Stimulated activated memory B cell treated with anti-CD40 and anti-IgM and Interleukin-4, amounts not matched to agents 10 μg/mL and 1 μg/mL and 100 μg/mL, for 72 hours (primary cell): ENCODE measurements around the gene CEP85.
"Not testable (repeated sequence)": the region's sequence is repeated elsewhere in the genome, so short reads cannot be mapped to it uniquely, and the experiment has no call there.

Experiments
- ATAC-seq: fragments of 150-1000 bp; cut with Tn5 transposase; 2 replicates; pipeline ENCODE4 v1.10.0; 2021
- H3K27ac Mint-ChIP-seq: one replicate; pipeline ENCODE4 v1.8.0; 2022; ENCODE audit warnings: mild to moderate bottlenecking, mixed read lengths
- H3K27me3 Mint-ChIP-seq: one replicate; pipeline ENCODE4 v1.8.0; 2022; ENCODE audit warnings: mixed read lengths
- H3K36me3 Mint-ChIP-seq: one replicate; pipeline ENCODE4 v1.8.0; 2022; ENCODE audit warnings: mixed read lengths
- H3K4me1 Mint-ChIP-seq: one replicate; pipeline ENCODE4 v1.8.0; 2022; ENCODE audit warnings: mixed read lengths
- H3K4me3 Mint-ChIP-seq: one replicate; pipeline ENCODE4 v1.8.0; 2022; ENCODE audit warnings: mild to moderate bottlenecking, moderate library complexity, mixed read lengths
- H3K9me3 Mint-ChIP-seq: one replicate; pipeline ENCODE4 v1.8.0; 2022; ENCODE audit warnings: mixed read lengths

Gene CEP85

DNA sequence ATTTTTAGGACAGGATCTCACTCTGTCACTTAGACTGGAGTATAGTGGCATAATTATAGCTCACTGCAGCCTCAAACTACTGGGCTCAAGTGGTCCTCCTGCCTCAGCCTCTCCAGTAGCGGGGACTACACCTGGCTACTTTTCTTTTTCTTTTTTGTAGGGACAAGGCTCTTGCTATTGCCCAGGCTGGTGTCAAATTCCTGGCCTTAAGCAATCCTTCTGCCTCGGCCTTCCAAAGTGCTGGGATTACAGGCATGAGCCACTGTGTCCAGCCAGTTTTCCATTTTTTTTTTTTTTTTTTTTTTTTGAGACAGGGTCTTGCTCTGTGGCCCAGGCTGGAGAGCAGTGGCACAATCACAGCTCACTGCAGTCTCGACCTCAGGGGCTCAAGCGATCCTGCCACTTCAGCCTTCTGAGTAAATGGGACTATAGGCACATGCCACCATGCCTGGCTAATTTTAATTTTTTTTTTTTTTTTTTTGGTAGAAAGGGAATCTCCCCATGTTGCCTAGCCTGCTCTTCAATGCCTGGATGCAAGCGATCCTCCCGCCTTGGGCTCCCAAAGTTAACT is 20.6 kb upstream of the CEP85 start:
- H3K4me1 Mint-ChIP-seq = no peaks in the 10 kb centered on the region
- H3K4me3 Mint-ChIP-seq = no peak overlapping the region
- H3K27ac Mint-ChIP-seq = no peak overlapping the region
- H3K36me3 Mint-ChIP-seq = no peaks in the 10 kb centered on the region
- no peaks in the 10 kb centered on the region for H3K9me3 Mint-ChIP-seq
- no peak for ATAC-seq
- H3K27me3 Mint-ChIP-seq = peaks cover 8% of the 10 kb centered on the region

GRCh38 chr1:26215246-26215645 is 18.8 kb upstream of the CEP85 start:
- Mint-ChIP-seq H3K27ac (no peak overlapping the region), H3K4me3 (no peak overlapping the region), H3K4me1 (no peaks in the 10 kb centered on the region)

DNA sequence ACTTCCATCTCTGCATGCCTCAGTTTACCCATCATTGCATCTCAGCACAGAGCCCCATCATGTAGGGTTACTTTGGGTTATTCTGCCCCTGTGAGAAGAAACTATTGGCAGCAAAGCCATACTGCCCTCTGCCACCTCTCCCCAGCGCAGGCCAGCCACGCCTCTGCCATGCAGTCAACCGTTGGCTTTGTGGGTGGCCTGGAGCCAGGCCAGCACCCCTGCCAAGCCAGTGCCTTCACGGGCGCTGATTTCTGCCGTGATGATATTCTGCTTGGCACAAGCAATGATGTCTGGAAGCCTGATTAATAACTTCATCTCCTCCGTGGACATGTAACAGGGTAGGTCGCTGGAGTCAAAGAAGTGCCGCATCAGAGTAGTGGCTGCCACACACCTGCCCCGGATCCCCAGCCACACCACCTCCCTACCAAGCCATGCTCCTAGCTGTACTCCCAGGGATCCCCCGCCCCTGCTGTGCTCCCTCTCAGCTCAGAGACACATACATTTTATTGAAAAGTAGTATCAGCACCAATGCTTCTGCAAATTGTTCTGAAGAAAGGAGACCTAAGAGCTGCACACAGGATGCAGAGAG is 15.0 kb upstream of the CEP85 start:
- H3K9me3 Mint-ChIP-seq = no peaks in the 10 kb centered on the region
- no peak overlapping the region for H3K4me3 Mint-ChIP-seq
- H3K36me3 Mint-ChIP-seq = no peaks in the 10 kb centered on the region
- ATAC-seq = no peak
- no peak overlapping the region for H3K27ac Mint-ChIP-seq
- peaks cover 35% of the 10 kb centered on the region for H3K27me3 Mint-ChIP-seq
- H3K4me1 Mint-ChIP-seq = no peaks in the 10 kb centered on the region

More at GRCh38 chr1:26215246-26215645, 18.8 kb upstream of the CEP85 start:
- H3K9me3 Mint-ChIP-seq = no peaks in the 10 kb centered on the region
- ATAC-seq = no peak
- H3K36me3 Mint-ChIP-seq = no peaks in the 10 kb centered on the region
- peaks cover 17% of the 10 kb centered on the region for H3K27me3 Mint-ChIP-seq

- no peak for ATAC-seq
- no peaks in the 10 kb centered on the region for H3K9me3 Mint-ChIP-seq
- H3K36me3 Mint-ChIP-seq = no peaks in the 10 kb centered on the region
- H3K27ac Mint-ChIP-seq = no peak overlapping the region
- H3K4me3 Mint-ChIP-seq = no peak overlapping the region
- H3K27me3 Mint-ChIP-seq = peaks cover 42% of the 10 kb centered on the region
- H3K4me1 Mint-ChIP-seq = peaks cover under 1% of the 10 kb centered on the region
Observed at GRCh38 chr1:26220199-26220912, 13.6 kb upstream of the CEP85 start.

GRCh38 chr1:26221094-26221493 is 12.9 kb upstream of the CEP85 start:
- peaks cover 49% of the 10 kb centered on the region for H3K27me3 Mint-ChIP-seq
- no peak overlapping the region for H3K27ac Mint-ChIP-seq
- no peak overlapping the region for H3K4me3 Mint-ChIP-seq
- H3K36me3 Mint-ChIP-seq = no peaks in the 10 kb centered on the region
- no peaks in the 10 kb centered on the region for H3K9me3 Mint-ChIP-seq
- peaks cover 7% of the 10 kb centered on the region for H3K4me1 Mint-ChIP-seq
- ATAC-seq = no peak

DNA sequence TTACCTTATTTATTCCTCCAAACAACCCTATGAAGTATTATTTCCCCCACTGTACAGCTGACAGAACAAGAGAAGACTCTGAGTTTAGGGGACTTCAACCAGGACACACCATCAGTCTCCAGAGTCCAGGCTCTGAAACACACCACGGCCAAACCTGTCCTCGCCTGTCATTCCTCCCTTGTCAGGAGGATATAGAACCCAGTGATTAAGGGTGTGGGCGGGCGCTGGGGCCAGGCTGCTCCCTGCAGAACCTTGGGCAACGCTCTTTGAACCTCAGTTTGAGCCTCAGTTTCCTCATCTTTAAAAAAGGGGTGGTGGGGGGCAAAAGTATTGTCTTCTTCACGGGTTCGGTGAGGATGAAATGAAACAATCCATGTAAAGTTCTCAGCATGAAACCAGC is 9.4 kb upstream of the CEP85 start:
- H3K36me3 Mint-ChIP-seq = no peaks in the 10 kb centered on the region
- H3K4me1 Mint-ChIP-seq = peaks cover 8% of the 10 kb centered on the region
- no peak overlapping the region for H3K27ac Mint-ChIP-seq
- peak overlapping the region; percentile 69 for H3K4me3 Mint-ChIP-seq
- no peaks in the 10 kb centered on the region for H3K9me3 Mint-ChIP-seq
- no peak for ATAC-seq
- peaks cover 45% of the 10 kb centered on the region for H3K27me3 Mint-ChIP-seq

GRCh38 chr1:26225033-26225831 is 8.8 kb upstream of the CEP85 start:
- ATAC-seq = peak; percentile 71
- H3K27me3 Mint-ChIP-seq = peaks cover 39% of the 10 kb centered on the region
- H3K4me3 Mint-ChIP-seq = peak overlapping the region; percentile 69
- H3K9me3 Mint-ChIP-seq = no peaks in the 10 kb centered on the region
- no peaks in the 10 kb centered on the region for H3K36me3 Mint-ChIP-seq
- no peak overlapping the region for H3K27ac Mint-ChIP-seq
- peaks cover 8% of the 10 kb centered on the region for H3K4me1 Mint-ChIP-seq

GRCh38 chr1:26230682-26231081 is 3.3 kb upstream of the CEP85 start:
- not testable (repeated sequence) for ATAC-seq, H3K27ac Mint-ChIP-seq, H3K9me3 Mint-ChIP-seq, H3K36me3 Mint-ChIP-seq, H3K4me3 Mint-ChIP-seq
- H3K27me3 Mint-ChIP-seq = peaks cover 10% of the 10 kb centered on the region
- H3K4me1 Mint-ChIP-seq = peaks cover 25% of the 10 kb centered on the region

- H3K4me3 Mint-ChIP-seq = peak overlapping the region; percentile 99
- peak overlapping the region; percentile 87 for H3K27ac Mint-ChIP-seq
- H3K9me3 Mint-ChIP-seq = no peaks in the 10 kb centered on the region
- no peaks in the 10 kb centered on the region for H3K36me3 Mint-ChIP-seq
- H3K4me1 Mint-ChIP-seq = peaks cover 42% of the 10 kb centered on the region
- no peaks in the 10 kb centered on the region for H3K27me3 Mint-ChIP-seq
- ATAC-seq = no peak
Observed at GRCh38 chr1:26234644-26235370, 807 bp downstream of the CEP85 start.

DNA sequence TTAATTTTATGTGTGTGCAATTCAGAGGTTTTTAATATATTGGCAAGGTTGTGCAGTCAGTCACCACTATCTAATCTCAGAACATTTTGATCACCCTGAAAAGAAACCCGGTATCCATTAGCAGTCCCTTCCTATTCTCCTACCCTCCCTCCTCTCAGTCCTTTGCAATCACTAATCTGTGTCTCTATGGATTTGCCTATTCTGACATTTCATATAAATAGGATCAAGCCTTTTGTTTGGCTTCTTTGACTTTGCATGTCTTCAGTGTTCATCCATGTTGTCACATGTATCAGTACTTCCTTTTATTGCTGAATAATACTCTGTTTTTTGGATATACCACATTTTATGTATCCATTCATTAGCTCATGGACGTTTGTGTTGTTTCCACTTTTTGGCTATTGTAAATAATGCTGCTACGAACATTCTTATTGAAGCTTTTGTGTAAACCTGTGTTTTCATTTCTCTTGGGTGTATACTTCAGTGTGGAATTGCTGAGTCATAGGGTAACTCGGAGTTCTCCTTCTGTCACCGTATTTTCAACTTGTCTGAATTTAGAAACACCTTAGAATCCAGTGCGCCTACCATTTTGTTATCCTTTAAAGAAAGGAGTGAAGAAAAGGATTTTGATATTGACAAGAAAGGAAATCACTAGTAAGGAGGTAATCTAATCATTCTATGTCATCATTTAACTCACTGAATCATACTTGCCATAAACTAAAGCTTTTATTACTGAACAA is 3.4 kb downstream of the CEP85 start:
- H3K27me3 Mint-ChIP-seq = no peaks in the 10 kb centered on the region
- ATAC-seq = no peak
- H3K4me3 Mint-ChIP-seq = no peak overlapping the region

GRCh38 chr1:26239936-26240335 is 5.9 kb downstream of the CEP85 start:
- Mint-ChIP-seq H3K27ac (no peak overlapping the region), H3K36me3 (peaks cover 19% of the 10 kb centered on the region), H3K27me3 (no peaks in the 10 kb centered on the region), H3K4me3 (no peak overlapping the region), H3K9me3 (no peaks in the 10 kb centered on the region), H3K4me1 (peaks cover 30% of the 10 kb centered on the region)
- no peak for ATAC-seq

More for the DNA sequence above, 3.4 kb downstream of the CEP85 start:
- Mint-ChIP-seq H3K9me3 (no peaks in the 10 kb centered on the region), H3K4me1 (peaks cover 42% of the 10 kb centered on the region), H3K36me3 (peaks cover 3% of the 10 kb centered on the region), H3K27ac (peak overlapping the region; percentile 50)

GRCh38 chr1:26252718-26253117 is 18.7 kb downstream of the CEP85 start:
- Mint-ChIP-seq H3K4me1 (peaks cover 10% of the 10 kb centered on the region), H3K27me3 (no peaks in the 10 kb centered on the region), H3K4me3 (no peak overlapping the region), H3K36me3 (peaks cover 40% of the 10 kb centered on the region), H3K27ac (no peak overlapping the region), H3K9me3 (no peaks in the 10 kb centered on the region)
- no peak for ATAC-seq

DNA sequence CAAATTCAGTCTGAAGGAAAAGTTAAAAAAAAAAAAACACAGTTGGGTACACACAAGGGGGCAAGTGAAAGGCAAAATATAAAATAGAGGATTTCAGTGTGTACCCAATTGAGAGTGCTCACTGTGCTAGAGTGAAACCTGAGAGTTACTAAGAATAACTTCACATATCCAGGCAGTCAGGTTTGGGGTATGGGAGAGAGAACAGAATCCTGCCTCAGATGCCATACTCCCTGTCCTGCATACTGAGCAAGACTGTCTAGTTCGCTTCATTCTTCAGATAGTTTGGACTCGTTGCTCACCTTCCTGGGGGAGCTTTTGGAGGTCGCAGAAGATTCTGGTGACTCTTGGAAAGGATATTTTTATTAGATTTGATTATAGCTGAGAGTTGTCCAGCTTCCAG is 20.4 kb downstream of the CEP85 start:
- H3K4me3 Mint-ChIP-seq = no peak overlapping the region
- no peaks in the 10 kb centered on the region for H3K9me3 Mint-ChIP-seq
- ATAC-seq = no peak
- H3K4me1 Mint-ChIP-seq = peaks cover 25% of the 10 kb centered on the region
- peaks cover 50% of the 10 kb centered on the region for H3K36me3 Mint-ChIP-seq
- no peak overlapping the region for H3K27ac Mint-ChIP-seq
- H3K27me3 Mint-ChIP-seq = no peaks in the 10 kb centered on the region

DNA sequence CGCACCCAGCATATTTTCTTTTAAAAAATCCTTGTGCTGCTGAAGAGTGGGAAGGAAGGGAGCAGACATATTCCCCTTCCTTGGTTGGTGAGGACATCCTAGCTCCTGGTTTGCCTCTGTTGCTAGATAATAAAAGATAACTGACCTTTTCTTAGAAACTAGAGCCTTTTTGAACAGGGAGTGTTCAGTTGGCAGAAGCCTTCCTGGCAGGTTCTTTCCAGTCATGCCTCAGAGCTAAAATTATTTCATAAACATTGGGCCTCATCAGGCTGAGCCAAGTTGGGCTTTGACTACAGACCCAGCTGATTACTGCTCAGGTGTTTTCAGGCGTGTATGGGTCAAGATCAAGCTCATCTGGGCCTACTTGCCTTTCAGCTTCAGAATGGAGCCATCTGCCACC is 23.2 kb downstream of the CEP85 start:
- no peak overlapping the region for H3K4me3 Mint-ChIP-seq
- H3K9me3 Mint-ChIP-seq = no peaks in the 10 kb centered on the region
- H3K36me3 Mint-ChIP-seq = peaks cover 71% of the 10 kb centered on the region
- peaks cover 31% of the 10 kb centered on the region for H3K4me1 Mint-ChIP-seq
- H3K27me3 Mint-ChIP-seq = no peaks in the 10 kb centered on the region
- peak overlapping the region; percentile 8 for H3K27ac Mint-ChIP-seq
- ATAC-seq = no peak
